NCI-H510A treated with DMSO at 0.1 percent for 48 hours (cell line): ENCODE data around the gene SYT6.

ENCODE experiments used
- DNase-seq: peaks from one replicate; lab custom pipeline; 2025; lab: John Stamatoyannopoulos, UW

Gene SYT6

DNA sequence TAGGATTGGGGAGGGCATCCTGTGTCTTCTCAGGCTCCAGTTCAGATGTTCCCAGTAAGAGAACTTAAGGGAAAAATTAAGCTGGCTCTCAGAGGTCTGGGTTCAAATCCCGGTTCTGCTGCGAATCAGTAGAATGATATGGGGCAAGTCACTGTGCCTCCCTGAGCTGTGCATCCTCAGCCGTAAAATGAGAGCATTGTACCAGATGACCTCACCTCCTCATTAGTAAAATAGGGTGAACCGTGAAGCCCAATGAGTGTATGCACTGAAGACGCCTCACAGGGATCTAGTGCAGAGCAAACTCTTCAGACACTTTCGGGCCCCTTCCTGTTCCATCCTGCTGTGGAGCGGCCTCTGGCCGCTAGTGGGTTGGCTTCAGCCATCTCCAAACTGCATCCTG is 36.0 kb downstream of the SYT6 start:
- no peak for DNase-seq

DNA sequence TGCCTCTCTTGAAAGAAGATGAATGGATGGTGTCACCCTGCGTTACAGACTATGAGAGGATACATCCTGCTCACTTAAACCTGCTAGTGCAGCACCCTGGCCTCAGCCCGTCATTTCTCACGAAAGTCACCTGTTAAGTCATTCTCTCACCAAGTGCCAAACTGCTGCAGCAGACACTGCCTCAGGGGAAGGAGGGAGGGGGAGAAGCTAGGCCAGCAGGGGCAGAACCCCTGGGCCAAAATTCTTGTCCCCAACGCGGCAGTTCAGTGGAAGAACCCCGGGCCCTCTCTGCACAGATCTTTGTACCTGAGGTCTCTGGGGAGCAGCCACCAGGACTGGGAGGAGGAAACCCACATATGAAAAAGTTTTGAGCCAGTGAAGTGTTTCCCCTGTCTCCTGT is 37.6 kb downstream of the SYT6 start:
- peak; percentile 76 for DNase-seq

DNA sequence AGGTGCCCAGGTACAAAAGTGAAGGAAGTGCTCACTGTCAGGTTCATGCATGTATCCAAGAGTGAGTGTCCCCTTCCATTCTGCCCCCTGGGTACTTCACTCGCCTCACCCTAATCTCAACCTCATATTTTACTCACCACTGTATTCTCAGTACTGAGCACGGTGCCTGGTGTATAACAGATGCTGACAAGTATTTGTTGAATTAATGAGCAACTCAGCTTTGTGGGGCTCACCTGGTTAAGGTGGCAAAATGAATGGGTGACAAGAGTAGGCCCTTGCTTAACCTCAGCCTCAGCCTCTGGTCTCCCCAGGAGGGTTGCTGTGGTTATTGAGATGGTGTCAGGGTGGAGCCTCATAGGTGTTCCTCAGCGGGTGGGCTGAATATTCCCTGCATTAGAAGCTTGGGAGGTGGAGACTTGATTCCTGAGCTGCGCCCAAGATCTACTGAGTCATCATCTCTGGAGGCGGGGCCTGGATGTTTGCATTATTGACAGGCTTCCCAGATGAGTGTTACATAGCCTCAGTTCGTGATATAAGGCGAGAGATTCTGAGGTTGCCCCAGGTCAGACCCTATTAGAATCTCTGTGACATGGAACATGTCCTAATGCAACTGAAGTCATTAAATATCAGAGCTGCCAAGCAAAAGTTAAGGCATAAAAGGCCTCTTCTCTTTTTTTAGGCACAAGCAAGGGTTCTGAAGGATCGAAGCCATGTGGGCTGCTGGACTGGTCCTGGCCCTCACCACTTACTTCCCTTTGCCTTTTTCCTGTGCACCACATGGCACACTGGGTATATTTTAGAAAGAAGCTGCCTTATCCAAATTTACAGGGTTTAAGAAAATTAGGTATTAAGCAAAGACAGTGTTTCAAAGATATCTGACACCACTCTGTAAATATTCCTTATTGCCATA is 39.2 kb downstream of the SYT6 start:
- DNase-seq: peak; percentile 71

DNA sequence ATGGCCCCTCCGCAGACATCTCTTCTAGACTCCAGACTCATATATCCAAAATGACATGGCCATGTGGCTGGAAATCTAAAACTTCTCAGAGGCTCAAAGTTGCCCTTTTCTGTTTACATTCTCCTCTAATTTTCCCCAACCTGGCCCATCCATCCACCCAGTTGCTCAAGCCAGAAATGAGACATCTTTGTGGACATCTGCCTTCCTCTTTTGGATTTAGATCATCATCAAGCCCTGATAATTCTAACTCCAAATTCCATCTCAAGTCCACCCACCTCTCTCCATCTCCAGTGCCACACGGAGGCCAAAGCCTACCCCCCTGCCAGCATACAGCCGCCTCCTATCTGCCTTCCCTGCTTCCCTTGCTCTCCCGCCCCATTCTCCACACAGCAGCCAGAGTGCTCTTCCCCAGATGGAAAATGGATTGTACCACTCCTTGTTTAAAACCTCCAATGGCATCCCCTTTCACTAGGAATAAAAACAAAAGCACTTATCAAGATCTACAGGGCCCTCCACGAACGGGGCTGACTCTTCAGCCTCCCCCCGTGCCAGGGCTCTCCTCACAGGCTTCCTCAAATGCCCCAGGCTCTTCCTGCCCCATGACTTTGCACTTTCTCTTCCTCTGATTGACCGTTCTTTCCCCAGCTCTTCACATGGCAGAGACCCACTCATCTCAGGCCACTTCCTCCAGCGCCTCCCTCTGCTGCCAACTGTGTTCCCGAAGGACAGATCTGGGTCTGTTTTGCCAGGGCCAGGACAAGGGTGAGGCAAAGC is 40.1 kb downstream of the SYT6 start:
- DNase-seq: peak; percentile 69

DNA sequence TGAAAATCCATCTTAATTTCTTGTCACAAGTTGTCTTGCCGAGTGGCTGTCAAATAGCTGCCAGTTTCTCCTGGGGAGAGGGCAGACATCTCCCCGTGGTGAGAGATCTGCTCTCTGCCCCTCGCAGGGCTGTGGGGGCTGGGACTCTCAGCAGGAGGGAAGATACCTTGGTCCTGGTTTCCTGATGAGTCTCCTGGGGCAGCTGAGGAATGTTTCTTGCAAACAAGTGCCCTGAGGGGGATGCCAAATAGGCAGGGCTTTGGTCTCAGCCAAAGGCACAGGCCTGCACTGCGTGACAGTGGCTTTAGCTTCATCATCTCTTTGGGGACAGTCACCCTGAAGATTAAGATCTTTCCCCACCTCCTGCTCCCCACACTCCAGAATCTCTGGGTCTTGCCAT is 40.9 kb downstream of the SYT6 start:
- no peak for DNase-seq

DNA sequence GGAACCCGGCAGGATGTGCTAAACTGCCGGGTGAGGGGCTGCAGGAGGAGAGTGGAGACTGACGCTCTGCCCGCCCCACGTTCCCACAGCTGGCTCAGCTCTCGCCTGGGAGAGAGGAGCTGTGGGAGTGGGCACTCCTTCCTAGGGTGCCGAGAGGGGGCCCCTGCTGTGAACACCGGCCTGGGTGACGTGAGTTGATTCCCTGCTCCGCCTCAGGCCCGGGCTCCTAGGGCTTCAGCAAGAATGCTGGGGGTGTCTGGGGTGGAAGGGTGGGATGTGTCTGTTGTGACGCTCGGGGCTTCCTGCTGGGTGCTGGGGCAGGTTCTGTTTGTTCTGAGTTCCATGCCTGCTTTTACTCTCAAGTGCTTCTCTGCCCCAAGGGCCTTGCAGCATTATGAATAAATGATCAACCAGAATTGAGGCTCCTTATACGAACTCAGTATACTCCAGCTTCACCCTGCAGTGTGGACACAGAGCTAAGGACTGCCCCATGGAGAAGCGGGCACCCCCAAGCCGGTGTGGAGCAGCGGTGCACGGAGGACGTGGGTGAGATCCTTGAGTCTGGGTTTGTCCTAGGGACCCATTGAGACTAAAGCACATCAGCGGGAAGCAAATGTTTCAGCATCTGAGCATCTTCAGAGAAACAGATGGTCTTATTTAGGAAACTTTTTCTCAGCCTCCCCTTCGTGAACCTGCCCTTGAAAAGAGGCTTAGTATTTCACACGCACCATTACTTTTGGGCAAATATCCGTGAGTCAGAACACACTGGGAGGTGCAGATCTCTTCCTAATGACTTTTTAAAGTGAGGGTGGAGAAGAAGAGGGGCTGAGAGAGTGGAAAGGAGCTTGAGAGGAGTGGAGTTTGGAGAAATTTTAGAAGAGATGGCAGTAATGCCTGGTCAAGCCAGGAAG is 41.7 kb downstream of the SYT6 start:
- no peak for DNase-seq

DNA sequence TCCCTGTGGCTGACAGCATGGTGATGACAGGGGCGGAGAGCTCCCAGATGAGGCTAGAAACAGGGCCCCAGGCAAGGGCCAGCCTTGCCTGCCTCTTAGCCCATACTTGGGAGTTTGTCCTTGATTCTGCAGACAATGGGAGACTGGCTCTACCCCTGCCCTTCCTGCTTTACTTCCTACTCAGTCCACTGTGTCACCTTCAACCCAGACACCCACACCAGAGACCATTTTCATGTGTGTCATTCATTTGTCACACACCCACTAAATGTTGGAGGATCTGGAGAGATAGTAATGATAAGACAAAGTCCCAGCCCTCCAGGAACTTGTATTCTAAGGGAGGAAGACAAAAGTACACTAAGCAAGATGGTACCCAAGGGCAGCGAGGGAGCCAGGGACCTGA is 43.7 kb downstream of the SYT6 start:
- no peak for DNase-seq

DNA sequence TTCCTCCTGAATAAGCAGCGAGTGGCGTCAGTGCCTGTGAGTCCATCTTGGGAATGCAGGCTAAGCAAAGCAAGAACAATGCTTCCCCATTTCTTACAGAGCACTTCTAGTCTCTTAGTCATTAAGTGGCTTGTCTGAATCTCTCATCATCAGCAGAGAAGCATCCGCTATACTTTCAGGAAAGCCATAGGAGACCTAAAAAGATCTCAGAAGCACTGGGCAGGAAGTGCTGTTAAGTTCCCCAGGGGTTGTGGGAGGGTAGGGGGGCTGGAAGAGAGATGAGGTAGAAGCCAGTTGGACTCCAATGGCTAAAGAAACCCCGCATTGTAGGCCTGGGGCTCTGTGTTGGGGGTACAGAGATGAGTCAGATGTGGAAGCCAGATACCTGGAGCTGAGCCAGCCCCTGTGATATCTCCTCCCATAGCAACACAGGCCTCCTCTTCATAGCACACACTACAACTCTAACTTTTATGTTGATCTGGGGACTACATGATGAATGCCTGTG is 44.9 kb downstream of the SYT6 start:
- DNase-seq: no peak

DNA sequence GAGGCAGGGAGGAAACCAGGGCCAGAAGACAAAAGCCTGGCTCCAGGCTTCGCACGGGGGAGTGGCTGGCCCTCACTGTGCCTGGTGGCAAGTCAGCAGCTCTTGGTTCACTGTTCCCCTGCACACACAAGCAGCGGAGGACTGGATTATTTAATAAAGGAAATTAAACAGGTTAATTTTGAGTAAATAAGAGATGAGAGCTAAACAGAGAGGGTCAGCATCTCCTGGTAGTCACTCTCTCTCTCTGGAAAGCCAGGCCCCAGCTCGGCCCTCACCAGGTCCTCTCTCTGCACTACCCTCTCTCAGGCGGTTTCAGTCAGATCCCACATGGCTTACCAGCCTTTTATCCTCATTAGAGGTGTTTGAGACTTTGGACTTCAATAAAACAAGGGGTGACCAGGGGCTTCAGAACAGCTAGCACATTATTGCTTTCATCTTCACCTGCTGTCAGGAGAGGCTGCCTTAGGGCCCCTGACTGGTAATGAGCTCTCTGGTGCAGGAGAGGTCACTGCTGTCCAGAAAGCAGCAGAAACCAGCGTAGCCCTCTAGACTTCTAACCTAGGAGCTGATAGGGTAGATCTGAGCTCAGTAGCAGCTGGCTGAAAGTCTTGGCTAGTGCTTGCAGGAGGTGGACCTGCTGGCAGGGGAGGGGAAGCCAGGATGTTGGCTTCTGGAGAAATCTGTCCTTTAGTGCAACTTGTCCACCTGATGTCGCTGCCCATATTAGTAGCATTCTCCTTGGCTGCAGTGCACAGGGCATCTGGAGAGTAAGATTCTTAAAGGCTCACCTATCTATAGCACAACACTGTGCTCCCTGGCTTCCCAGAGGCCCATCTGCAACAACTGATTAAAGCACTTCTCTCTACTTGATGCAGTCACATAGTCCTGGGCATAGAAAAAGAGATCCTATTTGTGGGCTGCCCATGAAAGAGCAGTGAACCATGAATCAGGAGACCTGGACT is 45.9 kb downstream of the SYT6 start:
- no peak for DNase-seq

DNA sequence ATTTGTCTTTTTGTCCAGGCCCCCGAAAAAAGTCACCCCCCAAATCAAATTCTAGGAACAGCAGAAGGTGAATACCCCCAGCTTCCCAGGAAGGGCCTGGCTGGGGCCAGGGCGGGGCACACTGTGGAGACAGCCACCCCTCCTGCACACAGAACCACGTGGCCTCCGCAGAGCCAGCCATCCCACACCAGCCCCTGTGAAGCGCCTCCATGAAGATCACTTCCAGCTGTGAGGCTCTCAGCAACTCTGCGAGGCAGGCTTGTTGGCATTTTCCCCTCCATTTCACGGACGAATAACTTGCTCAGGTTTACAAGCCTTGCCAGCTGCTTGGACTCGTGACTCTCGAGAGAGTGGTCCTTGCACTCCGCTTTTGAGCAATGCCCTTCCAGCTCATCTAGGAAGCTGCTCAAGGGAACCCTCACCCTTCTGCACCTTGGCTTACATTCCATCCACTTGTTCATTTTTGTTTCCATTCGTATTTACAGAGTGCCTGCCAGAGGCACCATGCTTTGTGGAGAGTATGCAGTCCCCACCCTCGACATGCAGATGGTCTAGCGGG is 48.2 kb downstream of the SYT6 start:
- peak; percentile 83 for DNase-seq

DNA sequence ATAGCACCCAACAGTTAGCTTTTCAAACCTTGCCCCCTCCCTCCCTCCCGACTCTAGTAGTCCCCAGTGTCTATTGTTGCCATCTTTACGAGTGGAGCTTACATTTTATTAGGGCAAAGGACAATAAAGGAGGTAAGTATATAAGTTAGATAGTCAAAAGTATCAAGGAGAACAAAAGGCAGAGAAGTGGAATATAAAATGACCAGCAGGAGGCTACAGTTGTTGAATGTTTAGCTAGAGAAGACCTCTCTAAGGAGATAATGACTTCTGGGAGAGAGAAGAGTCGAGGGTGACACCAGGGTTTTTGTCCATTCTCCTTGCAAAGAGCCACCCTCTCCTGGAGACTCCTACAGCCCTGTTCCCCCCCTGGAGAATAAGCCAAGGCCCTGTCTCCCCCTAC is 48.7 kb downstream of the SYT6 start:
- peak; percentile 13 for DNase-seq

DNA sequence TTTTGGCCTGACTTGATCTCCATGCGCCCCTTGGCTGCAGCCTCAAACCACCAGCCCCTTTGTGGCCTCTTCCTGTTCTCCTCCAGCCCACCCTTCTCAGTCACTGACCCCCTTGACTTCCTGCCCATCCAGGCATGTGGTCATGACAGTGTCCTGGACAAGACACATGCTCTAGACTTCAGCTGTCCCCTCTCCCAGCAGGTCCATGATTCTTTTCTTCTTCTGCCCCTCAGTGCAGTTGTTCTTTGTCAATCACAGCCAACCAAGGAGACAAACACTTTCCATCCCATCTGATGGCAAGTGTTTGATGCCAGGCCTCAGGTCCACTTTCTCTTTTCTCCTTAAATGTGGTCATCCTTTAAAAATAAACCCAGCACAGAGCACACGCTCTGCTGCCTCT is 49.7 kb downstream of the SYT6 start:
- DNase-seq: no peak

DNA sequence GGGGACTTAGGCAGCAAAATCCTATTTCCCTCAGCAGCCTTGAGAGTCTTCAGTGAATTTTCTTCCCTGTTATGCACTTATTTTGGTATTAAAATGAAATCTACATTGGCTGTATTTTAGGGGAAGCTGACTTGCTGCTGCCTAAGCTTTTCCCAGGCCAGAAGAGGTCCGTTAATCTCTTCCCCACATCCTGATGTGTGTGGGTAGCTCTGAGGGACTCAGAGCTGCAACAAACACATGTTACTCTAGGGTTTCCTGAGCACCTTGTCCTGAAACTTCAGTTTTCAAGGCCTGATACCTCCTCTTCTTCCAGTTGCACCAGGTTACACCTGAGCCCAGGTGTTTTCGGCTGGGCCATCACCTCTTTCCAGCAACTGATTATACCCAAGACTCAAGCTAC is 51.5 kb downstream of the SYT6 start:
- DNase-seq: no peak

DNA sequence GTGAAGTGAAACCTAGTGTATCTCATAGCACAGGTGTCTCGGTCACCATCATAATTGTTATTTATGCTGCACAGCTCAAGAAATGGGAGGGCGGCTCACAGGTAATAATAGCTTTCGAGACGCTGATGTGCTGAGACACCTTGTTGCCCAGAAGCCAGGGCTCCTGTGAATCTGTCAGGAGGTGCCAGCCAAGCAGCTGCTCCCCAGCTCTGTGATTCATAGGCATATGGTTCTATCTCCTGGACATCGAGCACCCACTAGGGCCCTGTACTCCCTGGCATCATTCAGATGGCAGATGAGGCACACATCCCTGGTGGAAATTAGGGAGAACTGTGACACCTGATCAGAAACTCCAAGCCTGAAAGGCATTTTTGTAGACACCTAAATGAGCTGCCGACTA is 53.5 kb downstream of the SYT6 start:
- DNase-seq: no peak

DNA sequence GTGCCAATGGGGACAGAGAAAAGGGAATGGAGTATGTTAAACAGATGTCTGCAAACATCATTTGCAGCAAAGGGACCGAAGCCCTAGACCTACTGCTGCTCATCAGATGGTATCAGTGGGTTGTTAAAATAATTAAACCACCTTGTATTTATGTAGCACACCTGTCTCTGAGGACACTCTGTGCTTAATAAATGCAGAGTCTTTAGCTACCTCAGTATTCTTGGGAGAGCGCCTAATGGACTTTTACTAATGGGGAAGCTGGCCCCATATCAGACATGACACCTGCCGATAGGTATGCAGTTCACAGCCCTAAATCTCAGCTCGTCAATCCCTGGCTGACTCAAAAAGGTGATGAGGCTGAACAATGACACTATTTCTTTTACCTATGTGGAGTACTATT is 54.4 kb downstream of the SYT6 start:
- no peak for DNase-seq

DNA sequence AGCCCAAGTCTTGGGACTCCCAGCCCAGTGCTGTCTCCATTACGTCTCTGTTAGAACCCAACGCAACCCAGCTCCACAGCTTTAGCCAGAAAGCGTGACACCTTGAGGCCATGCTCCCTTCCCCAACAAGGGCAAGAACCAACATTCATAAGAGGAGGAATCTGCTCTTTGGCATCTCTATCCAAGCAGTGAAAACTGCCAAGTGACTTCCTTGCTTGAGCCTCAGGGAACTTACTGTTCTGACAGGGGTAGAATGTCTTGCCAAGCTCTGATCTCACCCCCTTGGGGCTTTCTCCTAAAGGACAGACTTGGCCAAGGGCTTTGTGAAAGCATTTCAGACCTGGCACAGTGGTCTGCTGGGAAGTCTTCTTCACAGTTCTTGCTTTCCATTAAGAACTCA is 56.6 kb downstream of the SYT6 start:
- no peak for DNase-seq

DNA sequence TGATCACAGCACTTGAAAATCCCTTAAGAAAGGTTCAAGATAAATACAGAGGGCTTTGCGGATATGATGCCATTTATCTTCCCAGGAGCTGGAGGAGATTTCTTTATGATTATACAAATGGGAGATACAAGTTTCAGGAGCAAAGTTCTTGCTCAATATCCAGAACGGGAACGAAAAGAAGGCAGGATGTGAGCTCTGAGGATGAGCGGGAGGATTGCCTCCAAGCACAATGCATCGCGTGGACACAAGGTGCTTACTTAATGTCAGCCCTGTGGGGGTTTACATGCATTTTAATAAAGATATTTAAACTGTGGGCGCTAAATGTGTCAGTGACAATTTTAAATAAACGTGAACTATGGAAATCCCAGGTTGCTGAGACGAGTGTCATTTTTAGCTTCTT is 59.0 kb downstream of the SYT6 start:
- no peak for DNase-seq

DNA sequence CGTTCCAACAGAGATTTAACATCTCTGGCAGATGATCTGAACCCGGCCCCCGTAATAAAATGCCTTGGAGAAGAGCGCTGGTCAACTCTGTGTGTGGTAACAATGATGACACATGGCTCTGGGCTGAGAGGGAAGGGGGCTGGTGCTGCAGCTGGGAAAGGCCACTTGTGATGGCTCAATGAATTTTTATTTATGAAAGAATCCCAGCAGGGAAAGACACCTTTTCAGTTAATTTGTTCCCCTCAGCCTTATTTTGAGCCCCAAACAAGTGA is 59.4 kb downstream of the SYT6 start:
- DNase-seq: no peak

DNA sequence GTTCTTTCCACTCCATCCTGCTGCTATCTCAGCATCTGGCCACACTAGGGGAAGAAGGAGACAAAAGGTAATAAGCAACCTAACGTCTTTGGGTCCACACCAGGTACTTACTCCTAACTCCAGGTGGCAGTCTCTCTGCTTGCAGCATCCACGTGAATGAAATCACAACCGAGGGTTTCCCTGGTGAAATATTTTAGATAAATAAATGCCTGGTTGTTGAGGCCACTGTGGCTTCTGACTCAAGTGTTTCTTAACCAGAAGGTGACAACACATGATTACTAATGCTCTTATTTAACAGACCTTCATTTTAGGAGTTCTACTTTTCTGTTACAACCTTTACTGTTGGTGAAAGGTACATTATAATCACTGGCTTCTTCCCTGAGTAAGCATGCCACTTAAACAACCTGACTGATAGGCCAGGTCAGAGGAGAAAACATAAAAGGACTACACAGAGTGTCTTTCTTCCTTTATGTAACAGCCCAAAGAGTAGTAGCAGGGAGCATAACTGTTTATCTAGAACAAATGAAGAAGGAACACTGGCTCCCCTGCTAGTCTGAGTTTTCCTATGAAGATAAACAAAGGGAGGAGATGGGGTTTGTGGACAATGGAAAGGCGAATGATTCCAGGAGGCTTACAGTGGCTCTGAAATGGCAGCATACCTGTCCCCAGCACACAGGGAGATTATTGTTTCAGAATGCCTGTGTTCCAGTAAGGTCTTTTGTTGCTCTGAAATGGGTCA is 59.9 kb downstream of the SYT6 start:
- DNase-seq: no peak
